Activated T-cell treated with anti-CD3 and anti-CD28 coated beads, Interleukin-2, amount 50 U/mL, for 4 hours (primary cell): ENCODE measurements around the gene USP7. TPM values are rescaled to one million over a fixed set of nuclear protein-coding genes. Genes with fewer than 3 reads are reported as not detected.

ENCODE experiments used
- ATAC-seq, 2 donors: fragments of 200-7000 bp; cut with Tn5 transposase; one replicate each; pipeline ENCODE4 v1.10.0; 2021
- DNase-seq: peaks from one replicate; pipeline ENCODE4 v3.0.0-alpha.2; 2020
- H3K27me3 Mint-ChIP-seq: one replicate; pipeline ENCODE4 v1.8.0; 2021; ENCODE audit warnings: low read depth, mixed read lengths
- H3K36me3 Mint-ChIP-seq: one replicate; pipeline ENCODE4 v1.8.0; 2022; ENCODE audit warnings: mixed read lengths; ENCODE audit not compliant: insufficient read depth
- H3K4me1 Mint-ChIP-seq: one replicate; pipeline ENCODE4 v1.8.0; 2021; ENCODE audit warnings: low read depth, mixed read lengths
- H3K4me3 Mint-ChIP-seq: one replicate; pipeline ENCODE4 v1.8.0; 2021; ENCODE audit warnings: mild to moderate bottlenecking, moderate library complexity, mixed read lengths
- H3K9me3 Mint-ChIP-seq: one replicate; pipeline ENCODE4 v1.8.0; 2021; ENCODE audit warnings: mixed read lengths
- total RNA-seq, 3 donors: library from RNA; stranded (reverse); gene quantifications; one replicate each; pipeline ENCODE4 v1.2.1, GENCODE V29; 2021

USP7 gene
- total RNA-seq, 3 donors from 2014 or later = 189 to 210 (median 196) TPM

- DNase-seq = peak; percentile 75
- Mint-ChIP-seq H3K9me3 (no peaks in the 10 kb centered on the region), H3K4me3 (peak within 1 kb of the TSS; percentile 91), H3K27me3 (no peaks in the 10 kb centered on the region), H3K4me1 (peaks cover 48% of the 10 kb centered on the region), H3K36me3 (no peaks in the 10 kb centered on the region)
- peak; percentile 76 to 77 for ATAC-seq
Measured at GRCh38 chr16:8868416-8869211, 95.1 kb downstream of the USP7 start, which contains the start of gene CARHSP1. TSS of gene CARHSP1 (minus strand) at chr16:8869006. CDS start at chr16:8859328, 9,678 bp downstream.

- ATAC-seq (peak; percentile 1), DNase-seq (no peak)
- peaks cover 48% of the 10 kb centered on the region for H3K4me1 Mint-ChIP-seq
- H3K4me3 Mint-ChIP-seq = peak overlapping the region; percentile 91
- H3K36me3 Mint-ChIP-seq = no peaks in the 10 kb centered on the region
- H3K27me3 Mint-ChIP-seq = no peaks in the 10 kb centered on the region
- no peaks in the 10 kb centered on the region for H3K9me3 Mint-ChIP-seq
Measured at GRCh38 chr16:8867932-8868415, 95.7 kb downstream of the USP7 start.

- H3K4me1 Mint-ChIP-seq = peaks cover 48% of the 10 kb centered on the region
- no peaks in the 10 kb centered on the region for H3K27me3 Mint-ChIP-seq
- no peak for DNase-seq
- H3K36me3 Mint-ChIP-seq = no peaks in the 10 kb centered on the region
- H3K4me3 Mint-ChIP-seq = peak overlapping the region; percentile 91
- peak in 1 of 2 donors; percentile 0 for ATAC-seq
- no peaks in the 10 kb centered on the region for H3K9me3 Mint-ChIP-seq
Measured at GRCh38 chr16:8867216-8867931, 96.3 kb downstream of the USP7 start.

GRCh38 chr16:8866884-8867215 lies 96.9 kb downstream of the USP7 start:
- Mint-ChIP-seq H3K36me3 (no peaks in the 10 kb centered on the region), H3K4me1 (peaks cover 52% of the 10 kb centered on the region), H3K9me3 (no peaks in the 10 kb centered on the region)

GRCh38 chr16:8866118-8866883 lies 97.4 kb downstream of the USP7 start:
- no peaks in the 10 kb centered on the region for H3K36me3 Mint-ChIP-seq
- peak overlapping the region; percentile 44 for H3K4me3 Mint-ChIP-seq
- H3K27me3 Mint-ChIP-seq = no peaks in the 10 kb centered on the region
- no peaks in the 10 kb centered on the region for H3K9me3 Mint-ChIP-seq
- peaks cover 51% of the 10 kb centered on the region for H3K4me1 Mint-ChIP-seq
- DNase-seq = no peak
- ATAC-seq = no peak

More at GRCh38 chr16:8866884-8867215, 96.9 kb downstream of the USP7 start:
- H3K4me3 Mint-ChIP-seq = peak overlapping the region; percentile 91
- DNase-seq = no peak
- ATAC-seq = no peak
- no peaks in the 10 kb centered on the region for H3K27me3 Mint-ChIP-seq

DNA sequence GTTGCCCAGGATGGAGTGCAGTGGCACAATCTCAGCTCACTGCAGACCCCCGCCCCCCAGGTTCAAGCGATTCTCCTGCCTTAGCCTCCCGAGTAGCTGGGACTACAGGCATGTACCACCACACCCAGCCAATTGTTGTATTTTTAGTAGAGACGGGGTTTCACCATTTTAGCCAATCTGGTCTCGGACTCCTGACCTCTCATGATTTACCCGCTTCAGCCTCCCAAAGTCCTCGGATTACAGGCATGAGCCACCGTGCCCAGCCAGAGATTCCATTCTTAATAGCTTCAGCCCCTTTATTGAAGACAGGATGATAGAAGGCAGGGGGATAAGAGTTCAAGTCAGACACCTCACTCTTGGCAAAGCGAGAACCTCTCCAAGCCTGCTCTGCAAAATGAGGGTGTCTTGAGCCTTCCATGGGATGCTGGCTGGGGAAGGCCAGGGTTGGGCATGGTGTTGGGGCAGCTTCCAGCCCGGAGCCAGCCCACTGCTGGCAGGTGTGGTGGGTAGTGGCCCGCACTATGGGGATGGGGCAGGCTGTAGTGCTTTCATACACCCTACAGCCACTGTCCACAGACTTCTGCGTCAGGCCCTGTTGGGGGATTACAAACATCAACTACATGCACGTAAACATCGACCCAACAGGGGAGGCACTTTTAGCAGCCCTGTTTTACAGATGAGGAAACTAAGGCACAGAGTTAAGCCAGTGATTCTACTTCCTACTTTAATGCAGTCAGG lies 98.4 kb downstream of the USP7 start:
- no peak for DNase-seq

DNA sequence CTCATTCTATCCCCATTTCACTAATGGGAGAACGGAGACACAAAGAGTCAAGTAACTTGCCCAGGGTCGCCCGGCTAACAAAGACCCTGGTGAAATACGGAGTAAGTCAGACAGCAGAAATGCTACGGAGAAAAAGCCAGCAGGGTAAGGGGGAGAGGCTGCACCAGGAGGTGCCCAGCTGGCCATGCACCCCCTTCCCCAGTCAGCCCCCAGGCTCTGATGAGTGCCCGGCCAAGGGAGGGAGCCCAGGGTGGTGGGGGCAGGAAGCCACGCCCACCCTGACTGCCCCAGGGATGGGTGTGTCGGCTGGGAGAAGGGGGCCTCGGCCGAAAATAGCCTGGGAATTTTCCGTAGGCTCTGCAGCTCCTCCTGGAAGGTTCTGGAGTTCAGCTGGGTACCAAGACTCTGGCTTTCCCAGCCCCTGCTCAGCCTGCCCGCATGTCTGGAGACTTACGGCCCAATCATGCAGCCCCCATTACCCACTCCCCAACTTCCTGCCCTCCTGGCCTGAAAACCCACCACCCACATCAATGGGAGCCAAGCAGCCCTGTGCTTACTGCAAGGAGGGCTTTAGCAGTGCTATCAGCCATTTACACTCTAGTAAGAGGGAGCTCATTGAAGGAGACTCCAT lies 99.1 kb downstream of the USP7 start:
- H3K4me1 Mint-ChIP-seq = peaks cover 40% of the 10 kb centered on the region
- no peak for DNase-seq
- no peaks in the 10 kb centered on the region for H3K36me3 Mint-ChIP-seq
- ATAC-seq = no peak
- no peaks in the 10 kb centered on the region for H3K27me3 Mint-ChIP-seq
- H3K9me3 Mint-ChIP-seq = no peaks in the 10 kb centered on the region
- H3K4me3 Mint-ChIP-seq = no peak overlapping the region

More for the DNA sequence above, 98.4 kb downstream of the USP7 start:
- Mint-ChIP-seq H3K36me3 (no peaks in the 10 kb centered on the region), H3K4me1 (peaks cover 43% of the 10 kb centered on the region), H3K27me3 (no peaks in the 10 kb centered on the region), H3K4me3 (no peak overlapping the region), H3K9me3 (no peaks in the 10 kb centered on the region)
- ATAC-seq = no peak

DNA sequence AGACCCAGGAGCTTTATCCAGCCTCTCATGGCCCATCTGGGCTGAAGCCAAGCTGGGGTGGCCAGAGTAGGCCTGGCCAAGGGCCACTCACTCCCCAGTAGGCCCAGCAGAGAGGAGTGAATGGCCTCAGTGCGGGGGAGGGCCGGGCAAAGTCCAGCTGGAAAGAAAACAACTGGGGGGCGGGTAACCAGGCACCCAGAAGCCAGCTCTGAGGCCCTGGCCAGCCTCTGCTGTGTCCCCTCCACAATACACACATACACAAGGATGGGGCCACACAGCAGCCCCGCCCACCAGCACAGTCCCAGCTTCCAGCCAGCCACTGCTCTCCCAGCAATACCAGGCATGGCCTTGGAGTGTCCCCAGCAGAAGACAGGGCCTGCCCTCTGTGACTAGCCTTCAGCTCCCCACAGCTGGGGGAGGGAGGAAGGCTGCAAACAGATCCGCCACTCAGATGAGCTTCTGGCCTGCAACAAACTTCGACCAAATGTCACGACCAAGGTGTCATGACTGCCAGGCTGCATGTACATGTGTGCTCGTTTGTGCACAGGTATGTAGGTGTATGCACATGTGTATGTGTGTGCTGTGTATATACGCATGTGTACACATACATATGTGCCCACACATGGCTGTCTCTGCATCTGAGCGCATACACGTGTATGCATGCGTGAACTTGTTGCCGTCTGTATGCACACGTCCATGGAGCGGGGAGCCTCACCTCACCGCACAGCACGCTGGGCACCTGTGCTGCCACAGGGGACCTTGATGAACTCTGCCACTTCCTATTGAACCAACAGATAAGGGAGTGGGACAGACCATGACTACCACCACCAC lies 99.9 kb downstream of the USP7 start:
- H3K36me3 Mint-ChIP-seq = peaks cover under 1% of the 10 kb centered on the region
- no peak overlapping the region for H3K4me3 Mint-ChIP-seq
- DNase-seq = no peak
- no peaks in the 10 kb centered on the region for H3K9me3 Mint-ChIP-seq
- H3K4me1 Mint-ChIP-seq = peaks cover 35% of the 10 kb centered on the region
- ATAC-seq = no peak
- H3K27me3 Mint-ChIP-seq = no peaks in the 10 kb centered on the region

DNA sequence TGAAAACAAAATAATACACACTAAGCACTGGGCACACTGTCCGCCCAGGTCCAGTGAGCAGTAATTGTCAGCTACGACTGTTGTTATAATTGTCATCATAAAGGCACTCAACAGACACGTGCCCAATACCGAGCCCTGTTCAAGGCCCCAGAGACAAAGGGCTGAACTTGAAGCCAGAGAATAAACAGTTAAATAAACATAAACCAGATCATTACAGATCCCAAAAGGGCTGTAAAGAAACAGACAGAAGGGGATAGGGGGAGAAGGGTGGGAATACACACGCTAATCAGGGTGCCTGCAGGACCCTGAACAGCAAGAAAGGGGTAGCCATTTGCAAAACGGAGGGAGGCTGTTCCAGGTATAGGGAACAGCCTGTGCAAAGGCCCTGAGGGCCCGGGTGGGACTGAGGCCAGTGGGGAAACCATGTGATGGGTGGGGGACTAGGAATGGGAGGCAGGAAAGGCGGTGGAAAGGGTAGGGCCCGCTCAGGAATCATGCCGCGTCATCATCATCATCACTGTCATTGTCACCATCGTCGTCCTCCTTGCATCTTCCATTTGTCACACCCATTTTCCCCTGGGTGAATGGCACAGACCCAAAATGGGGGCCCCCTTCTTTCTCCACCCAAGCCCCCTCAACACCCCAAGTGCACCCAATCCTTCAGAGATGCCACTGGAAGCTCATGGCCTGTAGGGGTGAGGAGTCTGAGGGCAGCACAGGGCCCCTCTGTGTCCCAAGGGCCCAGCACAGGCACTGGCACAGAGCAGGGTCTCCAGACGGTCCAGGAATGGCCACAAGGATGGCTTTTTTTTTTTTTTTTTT lies 101.2 kb downstream of the USP7 start:
- Mint-ChIP-seq H3K4me3 (no peak overlapping the region), H3K4me1 (peaks cover 31% of the 10 kb centered on the region), H3K36me3 (peaks cover 8% of the 10 kb centered on the region), H3K27me3 (no peaks in the 10 kb centered on the region), H3K9me3 (no peaks in the 10 kb centered on the region)
- DNase-seq (no peak), ATAC-seq (no peak)

GRCh38 chr16:8861563-8862308 lies 102.0 kb downstream of the USP7 start:
- Mint-ChIP-seq H3K4me1 (peaks cover 25% of the 10 kb centered on the region), H3K27me3 (no peaks in the 10 kb centered on the region)

DNA sequence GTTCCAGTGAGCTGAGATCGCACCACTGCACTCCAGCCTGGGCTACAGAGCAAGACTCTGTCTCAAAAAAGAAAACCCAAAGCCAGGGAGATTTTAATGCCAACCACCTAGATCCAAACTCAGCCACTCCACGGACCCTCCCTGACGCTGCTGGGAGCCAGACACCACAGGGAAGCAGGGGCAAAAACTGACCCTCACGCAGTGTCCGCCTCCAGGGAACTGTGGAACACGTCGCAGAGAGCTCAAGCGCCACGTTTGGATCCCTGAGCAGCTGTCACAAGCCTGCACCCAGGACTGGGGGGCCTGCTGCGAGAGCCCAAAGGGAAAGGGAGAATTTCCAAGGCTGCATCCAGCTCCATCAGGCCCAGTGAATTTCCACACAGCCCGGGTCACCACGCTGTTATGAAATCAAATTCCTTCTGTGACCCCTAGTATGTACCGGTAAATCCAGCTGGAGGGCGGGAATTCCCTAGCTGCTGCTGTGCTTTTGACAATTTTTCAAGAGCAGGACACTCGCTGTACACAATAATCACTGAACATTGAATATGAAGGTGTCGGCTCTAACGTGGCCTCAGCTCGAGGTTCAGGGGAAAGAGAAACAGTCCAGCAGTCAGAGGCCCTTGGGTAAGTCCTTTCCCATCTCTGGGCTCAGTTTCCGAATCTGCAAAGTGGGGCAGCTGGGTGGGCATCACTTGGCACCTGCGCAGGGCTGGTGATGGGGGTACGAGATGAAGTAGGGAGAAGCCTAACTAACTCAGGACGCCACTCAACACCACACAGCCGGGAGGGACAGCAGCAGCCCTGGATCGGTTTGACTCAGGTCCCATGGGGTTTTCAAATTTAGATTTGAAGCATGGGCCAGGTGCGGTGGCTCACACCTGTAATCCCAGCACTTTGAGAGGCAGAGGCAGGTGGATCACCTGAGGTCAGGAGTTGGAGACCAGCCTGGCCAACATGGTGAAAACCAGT lies 103.5 kb downstream of the USP7 start:
- Mint-ChIP-seq H3K27me3 (no peaks in the 10 kb centered on the region), H3K36me3 (peaks cover 15% of the 10 kb centered on the region), H3K4me3 (no peak overlapping the region), H3K4me1 (peaks cover 21% of the 10 kb centered on the region), H3K9me3 (no peaks in the 10 kb centered on the region)
- ATAC-seq = no peak
- DNase-seq = no peak

More at GRCh38 chr16:8861563-8862308, 102.0 kb downstream of the USP7 start:
- ATAC-seq (no peak), DNase-seq (no peak)
- no peaks in the 10 kb centered on the region for H3K9me3 Mint-ChIP-seq
- H3K4me3 Mint-ChIP-seq = no peak overlapping the region
- H3K36me3 Mint-ChIP-seq = peaks cover 8% of the 10 kb centered on the region
